NCI-H2107 treated with DMSO at 0.1 percent for 48 hours (cell line): ENCODE measurements around the gene SLC9C2.
A peak's percentile ranks its signal among the peaks of the same experiment; 100 is the strongest.
"Not testable (repeated sequence)": the region's sequence is repeated elsewhere in the genome, so short reads cannot be mapped to it uniquely, and the experiment has no call there.

Source experiments
- DNase-seq: peaks from one replicate; lab custom pipeline; 2025; ENCODE audit not compliant: unreplicated experiment; lab: John Stamatoyannopoulos, UW

Gene SLC9C2

DNA sequence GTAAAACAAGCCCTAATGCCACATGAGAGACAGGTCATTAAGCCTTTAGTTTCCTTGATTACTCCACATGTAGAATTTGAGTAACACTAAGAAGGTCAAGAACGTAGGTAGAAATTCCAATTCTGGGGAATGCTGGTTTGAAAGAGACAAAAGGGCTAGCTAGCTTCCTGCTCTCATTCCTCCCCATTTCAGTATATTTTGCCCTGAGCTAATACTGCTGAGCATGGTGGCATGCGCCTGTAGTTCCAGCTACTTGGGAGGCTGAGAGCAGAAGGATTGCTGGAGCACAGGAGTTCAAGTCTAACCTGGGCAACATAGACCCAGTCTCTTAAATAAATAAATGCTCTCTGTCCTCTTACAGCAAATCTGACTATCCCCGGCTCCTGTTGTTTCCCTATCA is 112.9 kb downstream of the SLC9C2 start:
- no peak for DNase-seq

- no peak for DNase-seq
Observed at GRCh38 chr1:173489149-173489600, 113.7 kb downstream of the SLC9C2 start.

- DNase-seq: no peak
Observed at GRCh38 chr1:173488001-173488400, 114.9 kb downstream of the SLC9C2 start.

DNA sequence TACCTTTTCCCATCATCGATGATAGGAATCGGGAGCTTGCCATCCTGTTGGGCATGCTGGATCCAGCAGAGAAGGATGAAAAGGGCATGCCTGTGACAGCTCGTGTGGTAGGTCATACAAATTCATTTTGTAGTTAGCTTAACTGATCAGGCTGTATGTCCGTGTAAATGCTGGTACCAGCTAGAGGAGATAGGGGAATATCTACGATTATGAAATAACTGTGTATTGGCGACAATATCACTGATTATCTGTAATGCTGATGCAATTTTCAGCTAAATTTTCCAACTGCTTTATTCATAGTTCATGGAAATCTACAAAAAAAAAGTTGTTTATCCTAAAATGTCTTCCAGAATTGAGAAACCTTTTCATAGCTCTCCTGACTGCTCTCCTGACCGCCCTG is 117.5 kb downstream of the SLC9C2 start:
- DNase-seq: no peak

DNA sequence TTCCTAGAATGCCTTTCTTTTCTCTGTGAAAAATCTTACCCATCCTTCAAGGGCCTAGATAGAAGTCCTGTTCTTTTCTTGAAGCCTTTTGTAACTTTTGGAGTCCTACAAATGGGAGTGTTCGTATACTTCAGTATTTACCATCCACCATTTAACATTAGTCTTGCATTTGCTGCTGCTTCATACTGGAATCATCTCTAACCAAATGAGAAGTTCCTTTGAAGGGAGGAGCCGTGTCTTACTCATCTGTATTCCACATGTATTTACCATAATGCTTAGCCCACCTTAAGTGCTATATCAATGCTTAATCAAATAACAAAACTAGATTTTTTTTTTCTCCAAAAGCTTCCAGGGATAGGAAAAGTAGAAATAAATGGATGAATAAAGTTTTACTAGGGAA is 118.6 kb downstream of the SLC9C2 start:
- DNase-seq: no peak

GRCh38 chr1:173482683-173483082 is 120.2 kb downstream of the SLC9C2 start:
- no peak for DNase-seq

- no peak for DNase-seq
Observed at GRCh38 chr1:173481195-173481772, 121.6 kb downstream of the SLC9C2 start.

GRCh38 chr1:173479649-173480048 is 123.2 kb downstream of the SLC9C2 start:
- DNase-seq: no peak

DNA sequence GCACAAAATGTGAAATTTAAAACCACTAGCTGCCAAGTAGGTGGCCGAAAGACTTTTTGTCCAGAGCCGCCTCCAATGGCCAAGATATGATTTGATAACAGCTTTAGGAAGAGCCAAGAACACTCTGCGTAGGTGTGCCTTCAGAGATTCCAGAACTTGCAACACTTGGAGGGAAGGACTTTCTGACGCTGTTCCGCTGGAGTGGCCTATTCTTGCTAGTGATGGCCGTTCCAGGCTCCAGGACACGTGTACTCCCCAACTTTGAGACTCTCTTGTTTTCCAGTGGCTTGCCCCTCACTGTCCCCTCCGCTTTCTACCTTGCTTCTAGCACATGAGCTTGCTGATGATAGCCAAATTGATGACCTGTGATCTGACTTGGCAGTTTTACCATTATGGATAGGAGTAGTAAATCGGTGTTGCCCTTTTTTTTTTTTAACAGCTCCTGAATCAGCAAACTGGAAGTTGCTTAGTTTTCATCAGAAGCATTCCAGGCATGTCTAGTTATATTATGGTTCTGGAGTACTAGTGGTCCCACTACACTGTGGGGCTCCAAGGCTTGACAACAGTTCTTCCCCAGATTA is 124.7 kb downstream of the SLC9C2 start:
- no peak for DNase-seq

- DNase-seq: peak; percentile 70
Observed at GRCh38 chr1:173477286-173478093, 125.4 kb downstream of the SLC9C2 start, which contains the start of gene PRDX6. TSS of gene PRDX6 (plus strand) at chr1:173477335. CDS start at chr1:173477398, 63 bp downstream.

- DNase-seq: peak; percentile 77
Observed at GRCh38 chr1:173476665-173477285, 126.1 kb downstream of the SLC9C2 start.

DNA sequence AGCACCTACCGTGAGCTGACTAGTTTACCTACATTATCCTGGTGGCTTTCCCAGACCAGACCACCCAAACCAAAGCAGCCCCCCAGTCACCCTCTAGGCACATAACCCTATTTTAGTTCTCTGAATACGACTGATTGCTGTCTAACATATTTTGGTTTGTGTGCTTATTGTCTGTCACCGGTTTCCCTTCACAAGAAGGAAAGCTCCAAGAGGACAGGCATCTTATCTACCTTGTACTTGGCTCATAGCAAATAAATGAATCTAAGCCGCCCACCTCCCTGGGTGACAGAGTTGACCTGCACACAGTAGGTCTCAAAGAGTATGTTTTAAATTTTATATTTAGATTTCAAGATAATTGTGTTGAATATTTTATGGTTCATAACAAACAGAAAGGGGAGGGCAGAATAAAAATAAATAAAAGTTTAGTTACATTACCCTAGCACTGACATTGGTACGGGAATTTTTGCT is 126.6 kb downstream of the SLC9C2 start:
- no peak for DNase-seq

DNA sequence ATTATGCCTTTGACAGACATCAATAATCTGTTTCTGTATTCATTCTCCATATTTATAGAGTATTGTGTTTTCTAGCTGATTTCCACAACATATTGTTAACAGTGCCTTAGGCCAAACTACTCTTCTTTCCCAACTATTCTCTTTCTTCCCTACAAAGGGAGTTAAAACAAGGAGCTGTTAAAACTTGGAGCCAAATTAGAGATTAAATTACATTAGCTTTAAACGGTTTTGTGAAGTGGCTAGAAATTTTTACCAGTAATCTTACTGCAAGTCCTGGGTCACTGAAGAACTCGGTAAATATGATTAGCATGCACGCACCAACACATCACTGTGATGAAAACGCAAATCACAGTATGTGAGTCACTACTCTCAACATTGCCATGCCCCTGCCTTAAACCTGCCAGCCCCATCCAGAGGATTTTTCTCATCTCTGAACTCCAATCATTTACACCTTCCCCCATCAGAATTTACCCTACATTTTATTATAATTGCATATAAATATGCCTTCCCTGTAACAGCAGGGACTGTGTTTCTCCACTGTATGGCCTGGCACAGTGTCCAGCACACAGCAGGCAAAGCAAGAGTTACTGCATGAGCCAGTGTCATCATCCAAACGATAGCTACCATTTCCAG is 127.2 kb downstream of the SLC9C2 start:
- DNase-seq: no peak

- not testable (repeated sequence) for DNase-seq
Observed at GRCh38 chr1:173474780-173475421, 128.0 kb downstream of the SLC9C2 start.

DNA sequence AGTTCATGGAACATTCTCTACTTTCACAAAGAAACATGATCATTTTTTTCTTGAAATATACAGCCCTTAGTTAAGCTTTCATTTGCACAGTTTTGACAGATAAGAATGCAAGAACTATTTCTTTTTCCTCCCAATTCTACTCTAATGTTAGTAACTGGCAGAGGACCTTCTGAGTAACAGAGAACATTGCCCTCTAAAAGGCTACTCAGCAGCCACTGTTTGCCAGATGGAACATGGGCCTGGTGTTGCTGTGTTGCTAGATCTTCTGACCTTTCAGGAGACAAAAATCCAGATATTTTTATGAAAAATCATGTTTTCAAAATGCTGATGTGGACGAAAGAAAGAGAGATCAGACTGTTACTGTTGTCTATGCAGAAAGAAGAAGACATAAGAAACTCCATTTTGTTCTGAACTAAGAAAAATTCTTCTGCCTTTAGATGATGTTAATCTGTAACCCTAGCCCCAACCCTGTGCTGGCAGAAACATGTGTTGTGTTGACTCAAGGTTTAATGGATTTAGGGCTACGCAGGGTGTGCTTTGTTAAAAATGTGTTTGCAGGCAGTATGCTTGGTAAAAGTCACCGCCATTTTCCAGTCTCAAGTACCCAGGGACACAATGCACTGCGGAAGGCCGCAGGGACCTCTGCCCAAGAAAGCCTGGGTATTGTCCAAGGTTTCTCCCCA is 128.6 kb downstream of the SLC9C2 start:
- no peak for DNase-seq

DNA sequence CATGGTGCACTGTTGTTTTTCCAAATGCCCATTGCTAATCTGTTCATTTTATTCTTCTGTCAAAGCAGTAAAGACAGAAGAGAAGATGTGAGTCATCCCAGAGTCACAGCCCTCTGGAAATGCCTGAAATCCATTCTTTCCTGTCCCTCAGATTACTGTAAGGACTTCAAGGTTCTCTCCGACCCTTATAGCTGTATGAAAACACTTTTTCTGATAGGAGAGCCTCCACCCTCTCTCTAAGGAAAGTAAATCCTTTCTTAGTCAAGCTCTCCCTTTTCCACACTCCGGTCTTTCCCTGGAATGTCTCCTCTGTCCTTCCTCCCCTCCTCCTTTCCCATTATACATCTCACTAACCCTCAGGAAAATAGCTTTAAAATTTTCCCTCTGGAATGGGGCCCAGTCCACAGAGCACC is 129.3 kb downstream of the SLC9C2 start:
- DNase-seq: no peak

DNA sequence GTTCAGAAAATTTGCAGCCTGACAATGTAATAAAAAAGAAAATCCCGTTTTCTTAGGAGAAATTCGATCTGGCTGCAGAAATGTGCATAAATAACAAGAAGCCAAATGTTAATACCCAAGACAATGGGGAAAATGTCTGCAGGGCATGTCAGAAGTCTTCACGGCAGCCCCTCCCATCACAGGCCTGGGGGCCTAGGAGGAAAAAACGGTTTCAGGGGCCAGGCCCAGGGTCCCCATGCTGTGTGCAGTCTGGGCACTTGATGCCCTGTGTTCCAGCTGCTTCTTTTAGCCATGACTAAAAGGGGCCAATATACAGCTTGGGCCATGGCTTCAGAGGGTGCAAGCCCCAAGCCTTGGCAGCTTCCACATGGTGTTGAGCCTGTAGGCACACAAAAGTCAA is 132.3 kb downstream of the SLC9C2 start:
- DNase-seq: no peak

GRCh38 chr1:173469656-173470055 is 133.2 kb downstream of the SLC9C2 start:
- DNase-seq: no peak

- DNase-seq: no peak
Observed at GRCh38 chr1:173467426-173467825, 135.4 kb downstream of the SLC9C2 start.

DNA sequence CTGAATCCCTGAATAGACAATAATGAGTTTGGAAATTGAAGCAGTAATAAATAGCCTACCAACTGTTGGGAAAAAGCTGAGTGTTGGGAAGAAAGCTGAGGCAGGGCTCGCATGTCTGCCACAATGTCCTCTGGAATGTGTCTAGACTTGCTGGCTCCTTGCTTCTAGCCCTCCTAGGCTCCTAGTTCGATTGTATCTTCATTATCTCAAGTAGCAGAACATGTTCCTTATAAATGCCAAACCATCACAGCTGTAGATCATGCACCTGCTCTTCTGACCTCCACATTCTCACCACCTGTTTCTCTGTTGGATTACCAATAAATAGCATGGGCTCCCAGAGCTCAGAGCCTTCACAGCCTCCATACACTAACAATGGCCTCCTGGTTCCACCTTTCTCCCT is 138.7 kb downstream of the SLC9C2 start:
- DNase-seq: not testable (repeated sequence)
